Measurements from ENCODE around the gene TSR2. TPM values are rescaled to one million over a fixed set of nuclear protein-coding genes. Genes with fewer than 3 reads are reported as not detected.

TSR2 gene
- total and polyA plus RNA-seq, 2 of the 8 experiments (the other 6 are each of a cell fraction or from before 2014, with no cell fraction given): 15.1 to 44.2 TPM

- FAIRE-seq: no peak
- CTCF ChIA-PET (ENCODE audit: partially characterized antibody): no interaction called here
Observed at GRCh38 chrX:54397113-54397512, 43.1 kb upstream of the TSR2 start.

More at GRCh38 chrX:54397113-54397512, 43.1 kb upstream of the TSR2 start:
- Histone ChIP-seq H4K20me1 (replicated peaks in 1 of 2; ENCODE audit: control insufficient read depth in 1 of 2, insufficient read depth in 2 of 2, low read length in 2 of 2) (no peaks in the 10 kb centered on the region), H3K79me1 (ENCODE audit: low read depth, low read length) (no peaks in the 10 kb centered on the region), H3K18ac (ENCODE audit: extremely low read depth, low read length) (no peak overlapping the region), H2BK12ac (ENCODE audit: low read depth, low read length) (no peak overlapping the region), H2AFZ (ENCODE audit: low read length) (no peak overlapping the region), H3K56ac (replicated peaks; ENCODE audit: insufficient read length, low read depth, low read length) (no peak overlapping the region), H2BK120ac (replicated peaks; ENCODE audit: low read depth, low read length) (no peak overlapping the region), H3K36me3 (ENCODE audit: control insufficient read depth in 2 of 4, insufficient read depth in 4 of 4, low read length in 3 of 4) (no peaks in the 10 kb centered on the region), H3K27me3 (replicated peaks in 1 of 4; ENCODE audit: control insufficient read depth in 3 of 4, extremely low read depth in 1 of 4, insufficient read depth in 3 of 4, low read length in 3 of 4) (no peaks in the 10 kb centered on the region), H3K14ac (ENCODE audit: insufficient read length) (no peak overlapping the region), H3K9ac (replicated peaks in 1 of 4; ENCODE audit: extremely low read depth in 1 of 4, low read depth in 3 of 4, low read length in 3 of 4) (no peak overlapping the region), H3K4me2 (ENCODE audit: insufficient read depth in 1 of 2, low read depth in 2 of 2, low read length in 2 of 2) (no peak overlapping the region), H3K4ac (replicated peaks; ENCODE audit: insufficient read length, low read depth, low read length) (no peak overlapping the region), H4K8ac (ENCODE audit: extremely low read depth, insufficient read depth, low read length) (no peak overlapping the region), H3K79me2 (ENCODE audit: control insufficient read depth in 1 of 2, insufficient read depth in 2 of 2, low read length in 2 of 2) (no peaks in the 10 kb centered on the region), H3K23ac (ENCODE audit: insufficient read length) (no peak overlapping the region), H3K4me1 (replicated peaks in 1 of 4; ENCODE audit: control insufficient read depth in 3 of 4, insufficient read depth in 4 of 4, low read length in 3 of 4) (no peaks in the 10 kb centered on the region), H3K27ac (ENCODE audit: low read depth, low read length) (no peak overlapping the region), H3K9me3 (ENCODE audit: insufficient read depth in 2 of 2, low read depth in 1 of 2, low read length in 1 of 2) (no peaks in the 10 kb centered on the region), H3K4me3 (ENCODE audit: extremely low read depth in 1 of 4, insufficient read depth in 2 of 4, low read depth in 3 of 4, low read length in 4 of 4) (no peak overlapping the region), H4K91ac (replicated peaks; ENCODE audit: insufficient read length, low read length) (no peak overlapping the region), H2AK5ac (ENCODE audit: low read depth, low read length) (no peak overlapping the region), H2BK5ac (ENCODE audit: low read depth, low read length) (no peak overlapping the region), H4K5ac (ENCODE audit: insufficient read length, low read depth, low read length) (no peak overlapping the region), H2BK15ac (ENCODE audit: low read length) (no peak overlapping the region), H2BK20ac (ENCODE audit: low read length) (no peak overlapping the region), H3K23me2 (ENCODE audit: low read depth, low read length) (no peaks in the 10 kb centered on the region)
- DNase-seq (ENCODE audit: low read depth in 1 of 2, low spot score in 2 of 2): no peak
- POLR2A ChIA-PET (ENCODE audit: partially characterized antibody): interaction anchor here (0.5 to 1.6 kb wide), 2 partner anchors 39 to 155 kb away, joined by 4 read pairs; partner anchors contain the start of gene WNK3
- WGBS, 2 experiments (ENCODE audit: extremely low coverage in 1 of 2, insufficient coverage in 1 of 2, insufficient read length in 1 of 2, insufficient replicate concordance in 2 of 2, low coverage in 1 of 2, low lambda C conversion rate in 2 of 2, missing lambda C conversion rate in 1 of 2): 88% methylated on average over 1 of the region's 1 CpG; no CpG with 5 or more reads in 1 of the 2 experiments
- TF ChIP-seq RXRA (IDR thresholded peaks at IDR 0.05; ENCODE audit: insufficient read depth, low read depth, low read length): no peak
- TF ChIP-seq POLR2AphosphoS5 (IDR thresholded peaks at IDR 0.05; ENCODE audit: low read depth, low read length): no peak
- TF ChIP-seq SAP30 (IDR thresholded peaks at IDR 0.05; ENCODE audit: insufficient read depth, insufficient replicate concordance, low read length): no peak
- no peak for TF ChIP-seq SP2 (IDR thresholded peaks at IDR 0.05; ENCODE audit: low read length)
